PC-3 (cell line): ENCODE data around the gene ATP5IF1. TPM values are rescaled to one million over a fixed set of nuclear protein-coding genes. Genes with fewer than 3 reads are reported as not detected.

ENCODE experiments used
- ATAC-seq: fragments of 200-7000 bp; cut with Tn5 transposase; 2 replicates; pipeline ENCODE4 v1.9.1; 2020; ENCODE audit warnings: mild to moderate bottlenecking, moderate library complexity
- BruUV-seq: library from RNA; stranded (reverse); fragments of 400-500 nt; replicated peaks from 2 replicates; lab custom pipeline; 2021; lab: Mats Ljungman, UMichigan
- CTCF ChIA-PET: fragments of 300-600 bp; sonication (Branson Sonifier 250); formaldehyde crosslinking; loops from one replicate; lab custom pipeline; 2022; ENCODE audit warnings: antibody characterized with exemption; lab: Charles Lee
- POLR2A ChIA-PET: fragments of 300-600 bp; sonication (Branson Sonifier 250); formaldehyde crosslinking; loops from one replicate; lab custom pipeline; 2022; ENCODE audit warnings: antibody characterized with exemption; ENCODE audit not compliant: unreplicated experiment; lab: Charles Lee
- DNase-seq: peaks from one replicate; pipeline ENCODE4 v3.0.0-alpha.2; 2015
- H2AFZ ChIP-seq: fragments of 300-600 bp; sonication (generic); 2 replicates; pipeline ENCODE4 v1.6.0; 2016; ENCODE audit warnings: antibody characterized with exemption, low read length
- H3F3A ChIP-seq: fragments of 300-600 bp; sonication (generic); one replicate; pipeline ENCODE4 v1.6.0; 2017; ENCODE audit warnings: antibody characterized with exemption, low read length, control low read depth, mild to moderate bottlenecking; ENCODE audit not compliant: unreplicated experiment
- H3K27ac ChIP-seq: fragments of 300-600 bp; sonication (generic); 2 replicates; pipeline ENCODE4 v1.5.1; 2016; ENCODE audit warnings: mild to moderate bottlenecking, low read length
- H3K27me3 ChIP-seq: fragments of 300-600 bp; sonication (generic); 2 replicates; pipeline ENCODE4 v1.6.1; 2016; ENCODE audit warnings: low read length, mixed read lengths
- H3K36me3 ChIP-seq: fragments of 300-600 bp; sonication (generic); 2 replicates; pipeline ENCODE4 v1.6.1; 2016; ENCODE audit warnings: low read depth, mixed run types, low read length, mixed read lengths
- H3K4me1 ChIP-seq: fragments of 300-600 bp; sonication (generic); 2 replicates; pipeline ENCODE4 v1.5.1; 2016; ENCODE audit warnings: low read length; ENCODE audit not compliant: insufficient read depth
- H3K4me2 ChIP-seq: fragments of 300-600 bp; sonication (generic); 2 replicates; pipeline ENCODE4 v1.6.0; 2016; ENCODE audit warnings: low read length
- H3K4me3 ChIP-seq: fragments of 300-600 bp; sonication (generic); 2 replicates; pipeline ENCODE4 v1.5.1; 2016; ENCODE audit warnings: mild to moderate bottlenecking, low read length, mixed read lengths
- H3K79me2 ChIP-seq: fragments of 300-600 bp; sonication (generic); 2 replicates; pipeline ENCODE4 v1.6.1; 2017; ENCODE audit warnings: low read length, mixed read lengths
- H3K9ac ChIP-seq: fragments of 300-600 bp; sonication (generic); 2 replicates; pipeline ENCODE4 v1.6.0; 2016; ENCODE audit warnings: mild to moderate bottlenecking, low read length
- H3K9me2 ChIP-seq: fragments of 300-600 bp; sonication (generic); replicated peaks from 2 replicates; pipeline ENCODE4 v1.6.1; 2016; ENCODE audit warnings: mixed run types, low read length, mixed read lengths
- H3K9me3 ChIP-seq: fragments of 300-600 bp; sonication (generic); 2 replicates; pipeline ENCODE4 v1.6.1; 2016; ENCODE audit warnings: low read length, mixed read lengths
- H4K20me1 ChIP-seq: fragments of 300-600 bp; sonication (generic); 2 replicates; pipeline ENCODE4 v1.6.1; 2016; ENCODE audit warnings: low read length, mixed read lengths
- CTCF ChIP-seq: fragments of 300-600 bp; sonication (generic); conservative IDR thresholded peaks from 2 replicates; pipeline ENCODE4 v1.5.1; 2017; ENCODE audit warnings: antibody characterized with exemption, low read depth, mild to moderate bottlenecking, low read length
- EZH2 ChIP-seq: fragments of 300-600 bp; sonication (generic); IDR thresholded peaks from one replicate; pipeline ENCODE4 v1.6.1; 2017; ENCODE audit warnings: antibody characterized with exemption, mild to moderate bottlenecking, low read length; ENCODE audit not compliant: unreplicated experiment
- EZH2phosphoT487 ChIP-seq: fragments of 300-600 bp; sonication (generic); IDR thresholded peaks from 2 replicates; pipeline ENCODE4 v1.6.1; 2018; ENCODE audit warnings: mild to moderate bottlenecking, antibody characterized with exemption, low read length, borderline replicate concordance
- intact Hi-C: fragments of 100-400 bp; cut with micrococcal nuclease; formaldehyde crosslinking; loops from 2 replicates; pipeline ENCODE4 v1.9.0; 2023
- total RNA-seq: library from RNA; depleted of rRNA; stranded (reverse); fragments of >200 nt; gene quantifications from 2 replicates; pipeline ENCODE4 v1.2.3, GENCODE V29; 2014

The ATP5IF1 gene
- total RNA-seq, 1 experiment from 2014 or later: 364 TPM

DNA sequence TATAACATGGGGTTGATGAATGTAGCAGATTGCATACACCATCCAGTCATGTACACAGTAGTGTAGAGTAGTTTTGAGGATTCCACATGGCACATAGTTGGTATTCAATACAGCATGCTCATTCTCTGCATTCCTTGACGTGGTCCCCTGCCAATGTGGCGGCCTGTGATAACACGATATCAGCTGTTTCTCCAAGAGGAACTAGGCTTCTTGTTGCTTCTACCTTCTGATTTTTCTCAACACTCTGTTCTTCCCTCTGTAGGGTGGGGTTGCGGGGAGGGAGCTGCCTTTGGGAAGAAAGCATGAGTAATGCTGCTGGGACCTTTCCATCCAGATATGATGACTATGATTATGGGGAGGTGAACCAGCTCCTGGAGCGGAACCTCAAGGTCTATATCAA lies 42.8 kb downstream of the ATP5IF1 start:
- no peak overlapping the region for H3K9ac ChIP-seq
- no peaks in the 10 kb centered on the region for H3K4me1 ChIP-seq
- no peaks in the 10 kb centered on the region for H3K27me3 ChIP-seq
- no peak overlapping the region for H3K27ac ChIP-seq
- no peaks in the 10 kb centered on the region; the same call in 1 of the 2 replicates for H3K36me3 ChIP-seq
- H3K9me3 ChIP-seq: no peaks in the 10 kb centered on the region
- H3F3A ChIP-seq: no peaks in the 10 kb centered on the region
- intact Hi-C loops: no loop called here
- ChIA-PET POLR2A (no interaction called here), CTCF (no interaction called here)
- no TSS peak for BruUV-seq
- no peak overlapping the region for H3K4me3 ChIP-seq
- TF ChIP-seq EZH2: no peak
- H3K9me2 ChIP-seq: no peaks in the 10 kb centered on the region
- no peaks in the 10 kb centered on the region for H4K20me1 ChIP-seq
- ATAC-seq: no peak
- no peak overlapping the region for H3K4me2 ChIP-seq
- H3K79me2 ChIP-seq: no peaks in the 10 kb centered on the region
- no peak for DNase-seq
- no peak overlapping the region for H2AFZ ChIP-seq

GRCh38 chr1:28279721-28280120 lies 43.8 kb downstream of the ATP5IF1 start:
- Histone ChIP-seq H2AFZ (no peak overlapping the region), H3F3A (no peaks in the 10 kb centered on the region), H3K27ac (no peak overlapping the region), H3K36me3 (no peaks in the 10 kb centered on the region; the same call in 1 of the 2 replicates), H3K9me2 (no peaks in the 10 kb centered on the region), H3K4me2 (no peak overlapping the region), H3K4me1 (no peaks in the 10 kb centered on the region), H3K4me3 (no peak overlapping the region), H3K9me3 (no peaks in the 10 kb centered on the region), H3K9ac (no peak overlapping the region), H3K79me2 (no peaks in the 10 kb centered on the region), H3K27me3 (no peaks in the 10 kb centered on the region), H4K20me1 (no peaks in the 10 kb centered on the region)
- no peak for ATAC-seq
- POLR2A ChIA-PET: no interaction called here
- BruUV-seq: no TSS peak
- CTCF ChIA-PET: no interaction called here
- intact Hi-C loops: no loop called here
- TF ChIP-seq EZH2phosphoT487 (no peak), CTCF (no peak), EZH2 (no peak)
- DNase-seq: no peak

- Histone ChIP-seq H2AFZ (no peak overlapping the region), H3K9me3 (no peaks in the 10 kb centered on the region), H3K4me2 (no peak overlapping the region), H3F3A (no peaks in the 10 kb centered on the region), H3K9ac (no peak overlapping the region), H3K27ac (no peak overlapping the region), H3K4me1 (no peaks in the 10 kb centered on the region), H3K9me2 (no peaks in the 10 kb centered on the region), H3K27me3 (no peaks in the 10 kb centered on the region), H3K4me3 (no peak overlapping the region), H4K20me1 (no peaks in the 10 kb centered on the region), H3K79me2 (no peaks in the 10 kb centered on the region), H3K36me3 (no peaks in the 10 kb centered on the region; the same call in 1 of the 2 replicates)
- DNase-seq: no peak
- intact Hi-C loops: no loop called here
- no TSS peak for BruUV-seq
- ChIA-PET POLR2A (no interaction called here), CTCF (interaction anchor here (0.6 kb wide), 1 partner anchor 60 kb away, joined by 3 read pairs; no protein-coding TSS in a partner anchor)
- TF ChIP-seq CTCF (no peak), EZH2 (no peak), EZH2phosphoT487 (no peak)
- ATAC-seq: 0 out of 2 replicates have a peak, but pooled peaks have one; percentile 27
These were observed 44.6 kb downstream of the ATP5IF1 start for GRCh38 chr1:28280501-28280900.
